Measurements from ENCODE around the gene SOCS6. TPM values are rescaled to one million over a fixed set of nuclear protein-coding genes. Genes with fewer than 3 reads are reported as not detected.

Gene SOCS6
- total and polyA plus RNA-seq, 2 donors, result 12.1 to 40.1 TPM

GRCh38 chr18:70321616-70322015 lies 32.8 kb downstream of the SOCS6 start:
- 94% methylated on average over 2 of the region's 2 CpGs for WGBS
- Histone ChIP-seq H3K4me1 (ENCODE audit: insufficient read depth) (no peaks in the 10 kb centered on the region), H3K27ac (ENCODE audit: low read depth) (no peak overlapping the region), H3K36me3 (ENCODE audit: insufficient read depth) (no peaks in the 10 kb centered on the region), H3K4me3 (ENCODE audit: low read depth, low read length) (no peak overlapping the region)
- DNase-seq (ENCODE audit: extremely low spot score), result no peak

- DNase-seq (ENCODE audit: extremely low spot score), result no peak
- Histone ChIP-seq H3K36me3 (ENCODE audit: insufficient read depth) (no peaks in the 10 kb centered on the region), H3K27ac (ENCODE audit: low read depth) (no peak overlapping the region), H3K4me3 (ENCODE audit: low read depth, low read length) (no peak overlapping the region), H3K4me1 (ENCODE audit: insufficient read depth) (no peaks in the 10 kb centered on the region)
- 91% methylated on average over 2 of the region's 2 CpGs for WGBS
These were observed 33.5 kb downstream of the SOCS6 start for GRCh38 chr18:70322385-70322784.

- 75% methylated on average over 5 of the region's 5 CpGs for WGBS
- DNase-seq (ENCODE audit: extremely low spot score), result no peak
- Histone ChIP-seq H3K4me1 (ENCODE audit: insufficient read depth) (no peaks in the 10 kb centered on the region), H3K4me3 (ENCODE audit: low read depth, low read length) (no peak overlapping the region), H3K36me3 (ENCODE audit: insufficient read depth) (no peaks in the 10 kb centered on the region), H3K27ac (ENCODE audit: low read depth) (no peak overlapping the region)
These were observed 34.1 kb downstream of the SOCS6 start for GRCh38 chr18:70322928-70323327.

- no peak overlapping the region for H3K4me3 ChIP-seq (ENCODE audit: low read depth, low read length)
These were observed 36.1 kb downstream of the SOCS6 start for GRCh38 chr18:70324897-70325296.

GRCh38 chr18:70326255-70326654 lies 37.4 kb downstream of the SOCS6 start:
- Histone ChIP-seq H3K4me3 (ENCODE audit: low read depth, low read length) (no peak overlapping the region), H3K27ac (ENCODE audit: low read depth) (no peak overlapping the region), H3K4me1 (ENCODE audit: insufficient read depth) (no peaks in the 10 kb centered on the region), H3K36me3 (ENCODE audit: insufficient read depth) (no peaks in the 10 kb centered on the region)
- WGBS, result 97% methylated on average over 1 of the region's 1 CpG
- no peak for DNase-seq (ENCODE audit: extremely low spot score)

More at GRCh38 chr18:70324897-70325296, 36.1 kb downstream of the SOCS6 start:
- Histone ChIP-seq H3K36me3 (ENCODE audit: insufficient read depth) (no peaks in the 10 kb centered on the region), H3K4me1 (ENCODE audit: insufficient read depth) (no peaks in the 10 kb centered on the region), H3K27ac (ENCODE audit: low read depth) (no peak overlapping the region)
- no peak for DNase-seq (ENCODE audit: extremely low spot score)
- WGBS, result 92% methylated on average over 20 of the region's 20 CpGs

GRCh38 chr18:70328169-70328568 lies 39.3 kb downstream of the SOCS6 start:
- Histone ChIP-seq H3K4me3 (ENCODE audit: low read depth, low read length) (no peak overlapping the region), H3K4me1 (ENCODE audit: insufficient read depth) (no peaks in the 10 kb centered on the region), H3K27ac (ENCODE audit: low read depth) (no peak overlapping the region), H3K36me3 (ENCODE audit: insufficient read depth) (no peaks in the 10 kb centered on the region)
- WGBS, result 92% methylated on average over 4 of the region's 4 CpGs
- DNase-seq (ENCODE audit: extremely low spot score), result no peak

- no peaks in the 10 kb centered on the region for H3K36me3 ChIP-seq (ENCODE audit: insufficient read depth)
- WGBS, result 55% methylated on average over 2 of the region's 2 CpGs
- no peak overlapping the region for H3K4me3 ChIP-seq (ENCODE audit: low read depth, low read length)
- DNase-seq (ENCODE audit: extremely low spot score), result no peak
- H3K4me1 ChIP-seq (ENCODE audit: insufficient read depth), result no peaks in the 10 kb centered on the region
- H3K27ac ChIP-seq (ENCODE audit: low read depth), result no peak overlapping the region
These were observed 40.2 kb downstream of the SOCS6 start for GRCh38 chr18:70329071-70329470.

- H3K4me3 ChIP-seq (ENCODE audit: low read depth, low read length), result no peak overlapping the region
- H3K4me1 ChIP-seq (ENCODE audit: insufficient read depth), result no peaks in the 10 kb centered on the region
- DNase-seq (ENCODE audit: extremely low spot score), result no peak
- H3K27ac ChIP-seq (ENCODE audit: low read depth), result no peak overlapping the region
- WGBS, result 82% methylated on average over 6 of the region's 6 CpGs
- H3K36me3 ChIP-seq (ENCODE audit: insufficient read depth), result no peaks in the 10 kb centered on the region
These were observed 42.0 kb downstream of the SOCS6 start for GRCh38 chr18:70330887-70331286.

- 78% methylated on average over 5 of the region's 5 CpGs for WGBS
- DNase-seq (ENCODE audit: extremely low spot score), result no peak
These were observed 42.7 kb downstream of the SOCS6 start for GRCh38 chr18:70331456-70332097.

GRCh38 chr18:70332694-70333093 lies 43.8 kb downstream of the SOCS6 start:
- Histone ChIP-seq H3K4me1 (ENCODE audit: insufficient read depth) (no peaks in the 10 kb centered on the region), H3K27ac (ENCODE audit: low read depth) (no peak overlapping the region), H3K4me3 (ENCODE audit: low read depth, low read length) (no peak overlapping the region), H3K36me3 (ENCODE audit: insufficient read depth) (no peaks in the 10 kb centered on the region)
- 98% methylated on average over 1 of the region's 1 CpG for WGBS
- DNase-seq (ENCODE audit: extremely low spot score), result no peak

More at GRCh38 chr18:70331456-70332097, 42.7 kb downstream of the SOCS6 start:
- H3K36me3 ChIP-seq (ENCODE audit: insufficient read depth), result no peaks in the 10 kb centered on the region
- H3K27ac ChIP-seq (ENCODE audit: low read depth), result no peak overlapping the region
- H3K4me1 ChIP-seq (ENCODE audit: insufficient read depth), result no peaks in the 10 kb centered on the region
- H3K4me3 ChIP-seq (ENCODE audit: low read depth, low read length), result no peak overlapping the region

GRCh38 chr18:70333316-70333715 lies 44.5 kb downstream of the SOCS6 start:
- Histone ChIP-seq H3K36me3 (ENCODE audit: insufficient read depth) (no peaks in the 10 kb centered on the region), H3K4me1 (ENCODE audit: insufficient read depth) (no peaks in the 10 kb centered on the region), H3K27ac (ENCODE audit: low read depth) (no peak overlapping the region), H3K4me3 (ENCODE audit: low read depth, low read length) (no peak overlapping the region)
- DNase-seq (ENCODE audit: extremely low spot score), result no peak
- 100% methylated on average over 1 of the region's 1 CpG for WGBS

- H3K27ac ChIP-seq (ENCODE audit: low read depth), result no peak overlapping the region
- 82% methylated on average over 2 of the region's 2 CpGs for WGBS
- H3K4me3 ChIP-seq (ENCODE audit: low read depth, low read length), result no peak overlapping the region
- no peak for DNase-seq (ENCODE audit: extremely low spot score)
- no peaks in the 10 kb centered on the region for H3K36me3 ChIP-seq (ENCODE audit: insufficient read depth)
- no peaks in the 10 kb centered on the region for H3K4me1 ChIP-seq (ENCODE audit: insufficient read depth)
These were observed 44.9 kb downstream of the SOCS6 start for GRCh38 chr18:70333757-70334156.

- no peak for DNase-seq (ENCODE audit: extremely low spot score)
- 100% methylated on average over 1 of the region's 1 CpG for WGBS
- Histone ChIP-seq H3K27ac (ENCODE audit: low read depth) (no peak overlapping the region), H3K4me3 (ENCODE audit: low read depth, low read length) (no peak overlapping the region), H3K36me3 (ENCODE audit: insufficient read depth) (no peaks in the 10 kb centered on the region), H3K4me1 (ENCODE audit: insufficient read depth) (no peaks in the 10 kb centered on the region)
These were observed 45.4 kb downstream of the SOCS6 start for GRCh38 chr18:70334264-70334663.

- WGBS, result 91% methylated on average over 5 of the region's 5 CpGs
- H3K36me3 ChIP-seq (ENCODE audit: insufficient read depth), result no peaks in the 10 kb centered on the region
- H3K27ac ChIP-seq (ENCODE audit: low read depth), result no peak overlapping the region
- H3K4me1 ChIP-seq (ENCODE audit: insufficient read depth), result no peaks in the 10 kb centered on the region
- H3K4me3 ChIP-seq (ENCODE audit: low read depth, low read length), result no peak overlapping the region
- no peak for DNase-seq (ENCODE audit: extremely low spot score)
These were observed 46.0 kb downstream of the SOCS6 start for GRCh38 chr18:70334728-70335329.

All from urinary bladder (tissue), 4 donors.